WTC11 (cell line): ENCODE measurements around the gene LRRC57. TPM values are rescaled to one million over a fixed set of nuclear protein-coding genes. Genes with fewer than 3 reads are reported as not detected.

Experiments
- ATAC-seq: fragments of 200-7000 bp; cut with Tn5 transposase; 2 replicates; pipeline ENCODE4 v1.10.0; 2021; ENCODE audit warnings: mild to moderate bottlenecking, moderate library complexity
- CTCF ChIA-PET: fragments of 300-600 bp; sonication (Branson Sonifier 250); formaldehyde crosslinking; loops from one replicate; lab custom pipeline; 2021; ENCODE audit warnings: antibody characterized with exemption; lab: Charles Lee
- POLR2A ChIA-PET: fragments of 350-600 bp; sonication (Branson Sonifier 250); formaldehyde crosslinking; loops from one replicate; lab custom pipeline; 2021; ENCODE audit warnings: antibody characterized with exemption; lab: Charles Lee
- DNase-seq: peaks from one replicate; pipeline ENCODE4 v3.0.0; 2021; ENCODE audit warnings: low spot score
- H3K27ac Mint-ChIP-seq: 2 replicates; pipeline ENCODE4 v1.8.0; 2021; ENCODE audit warnings: mixed read lengths
- H3K27me3 Mint-ChIP-seq: 2 replicates; pipeline ENCODE4 v1.8.0; 2021; ENCODE audit warnings: low read depth, mild to moderate bottlenecking, moderate library complexity, mixed read lengths
- H3K36me3 Mint-ChIP-seq: 2 replicates; pipeline ENCODE4 v1.8.0; 2021; ENCODE audit warnings: mixed read lengths
- H3K4me1 Mint-ChIP-seq: 2 replicates; pipeline ENCODE4 v1.8.0; 2022; ENCODE audit warnings: mixed read lengths
- H3K4me3 Mint-ChIP-seq: 2 replicates; pipeline ENCODE4 v1.8.0; 2021; ENCODE audit warnings: mild to moderate bottlenecking, moderate library complexity, mixed read lengths
- H3K9me3 Mint-ChIP-seq: 2 replicates; pipeline ENCODE4 v1.8.0; 2021; ENCODE audit warnings: mixed read lengths
- CREB1 ChIP-seq: sonication (generic); formaldehyde crosslinking; IDR thresholded peaks from 2 replicates; pipeline ENCODE4 v1.8.0; 2023; ENCODE audit warnings: mild to moderate bottlenecking, missing genetic modification reagents
- CREM ChIP-seq: sonication (generic); formaldehyde crosslinking; IDR thresholded peaks from 2 replicates; pipeline ENCODE4 v1.8.1; 2022; ENCODE audit warnings: mild to moderate bottlenecking, missing genetic modification reagents, moderate library complexity
- FOXJ3 ChIP-seq: sonication (generic); formaldehyde crosslinking; IDR thresholded peaks from 2 replicates; pipeline ENCODE4 v1.9.0; 2021; ENCODE audit warnings: missing genetic modification reagents, mild to moderate bottlenecking, borderline replicate concordance
- FOXK1 ChIP-seq: sonication (generic); formaldehyde crosslinking; IDR thresholded peaks from 2 replicates; pipeline ENCODE4 v1.8.0; 2022; ENCODE audit warnings: mild to moderate bottlenecking, moderate library complexity, missing genetic modification reagents
- JUN ChIP-seq: sonication (generic); formaldehyde crosslinking; IDR thresholded peaks from 2 replicates; pipeline ENCODE4 v1.8.0; 2023; ENCODE audit warnings: mild to moderate bottlenecking, missing genetic modification reagents
- NR1H2 ChIP-seq: sonication (generic); formaldehyde crosslinking; IDR thresholded peaks from 2 replicates; pipeline ENCODE4 v1.9.0; 2021; ENCODE audit warnings: mild to moderate bottlenecking, moderate library complexity, missing genetic modification reagents
- NR3C1 ChIP-seq: sonication (generic); formaldehyde crosslinking; conservative IDR thresholded peaks from 2 replicates; pipeline ENCODE4 v1.8.1; 2023; ENCODE audit warnings: low read depth, mild to moderate bottlenecking, missing genetic modification reagents
- PRRX2 ChIP-seq: fragments of 250-450 bp; sonication (Bioruptor Pico); IDR thresholded peaks from 2 replicates; pipeline ENCODE4 v1.8.0; 2021; ENCODE audit warnings: mild to moderate bottlenecking
- SMAD3 ChIP-seq: sonication (generic); formaldehyde crosslinking; IDR thresholded peaks from 2 replicates; pipeline ENCODE4 v1.8.0; 2022; ENCODE audit warnings: missing genetic modification reagents, mild to moderate bottlenecking, borderline replicate concordance
- TCF7 ChIP-seq: sonication (generic); formaldehyde crosslinking; IDR thresholded peaks from 2 replicates; pipeline ENCODE4 v1.8.0; 2022; ENCODE audit warnings: mild to moderate bottlenecking, low read depth, missing genetic modification reagents, moderate library complexity
- TEAD1 ChIP-seq: sonication (generic); formaldehyde crosslinking; IDR thresholded peaks from 2 replicates; pipeline ENCODE4 v1.8.0; 2022; ENCODE audit warnings: mild to moderate bottlenecking, missing genetic modification reagents
- TP53 ChIP-seq: sonication (generic); formaldehyde crosslinking; IDR thresholded peaks from 2 replicates; pipeline ENCODE4 v1.8.1; 2023; ENCODE audit warnings: mild to moderate bottlenecking, missing genetic modification reagents
- USF2 ChIP-seq: sonication (generic); formaldehyde crosslinking; IDR thresholded peaks from 2 replicates; pipeline ENCODE4 v1.8.1; 2023; ENCODE audit warnings: mild to moderate bottlenecking, missing genetic modification reagents, moderate library complexity
- ZBTB21 ChIP-seq: sonication (generic); formaldehyde crosslinking; IDR thresholded peaks from 2 replicates; pipeline ENCODE4 v1.8.1; 2023; ENCODE audit warnings: mild to moderate bottlenecking, missing genetic modification reagents, borderline replicate concordance
- ZNF138 ChIP-seq: sonication (generic); formaldehyde crosslinking; conservative IDR thresholded peaks from 2 replicates; pipeline ENCODE4 v1.8.1; 2022; ENCODE audit warnings: mild to moderate bottlenecking, moderate library complexity, missing genetic modification reagents
- ZNF263 ChIP-seq: sonication (generic); formaldehyde crosslinking; IDR thresholded peaks from 2 replicates; pipeline ENCODE4 v1.8.1; 2022; ENCODE audit warnings: low read depth, mild to moderate bottlenecking, moderate library complexity, missing genetic modification reagents
- ZNF281 ChIP-seq: sonication (generic); formaldehyde crosslinking; IDR thresholded peaks from 2 replicates; pipeline ENCODE4 v1.8.0; 2023; ENCODE audit warnings: mild to moderate bottlenecking, missing genetic modification reagents
- ZNF416 ChIP-seq: fragments of 250-450 bp; sonication (Bioruptor Pico); IDR thresholded peaks from 2 replicates; pipeline ENCODE4 v1.9.0; 2021; ENCODE audit warnings: mild to moderate bottlenecking, inconsistent platforms
- total RNA-seq: library from RNA; stranded (reverse); gene quantifications from 3 replicates; pipeline ENCODE4 v1.2.3, GENCODE V29; 2021
- TF ChIP-seq, protein P1 (sequence below): fragments of 250-450 bp; sonication (Bioruptor Pico); IDR thresholded peaks from 2 replicates; pipeline ENCODE4 v1.9.0; 2021; ENCODE audit warnings: moderate library complexity, mild to moderate bottlenecking, inconsistent platforms, borderline replicate concordance
- TF ChIP-seq, protein P2 (sequence below): sonication (generic); formaldehyde crosslinking; IDR thresholded peaks from 2 replicates; pipeline ENCODE4 v1.8.0; 2023; ENCODE audit warnings: missing genetic modification reagents
- TF ChIP-seq, protein P3 (sequence below): sonication (generic); formaldehyde crosslinking; IDR thresholded peaks from 2 replicates; pipeline ENCODE4 v1.8.1; 2022; ENCODE audit warnings: mild to moderate bottlenecking, moderate library complexity, missing genetic modification reagents
- TF ChIP-seq, protein P4 (sequence below): sonication (generic); formaldehyde crosslinking; IDR thresholded peaks from 2 replicates; pipeline ENCODE4 v1.8.0; 2022; ENCODE audit warnings: mild to moderate bottlenecking, missing genetic modification reagents

The LRRC57 gene
- total RNA-seq, 1 experiment from 2014 or later: 13.3 TPM

GRCh38 chr15:42549741-42550392, 1.3 kb upstream of the LRRC57 start:
- TF ChIP-seq JUN (CRISPR knock-in tag): no peak
- no peak for TF ChIP-seq USF2 (CRISPR knock-in tag)
- TF ChIP-seq ZBTB21 (CRISPR knock-in tag): no peak
- no peak for TF ChIP-seq PRRX2 (CRISPR knock-in tag)
- no peak for TF ChIP-seq CREB1 (CRISPR knock-in tag)
- no peak for TF ChIP-seq FOXK1 (CRISPR knock-in tag)
- TF ChIP-seq SMAD3 (CRISPR knock-in tag): no peak
- TF ChIP-seq ZNF263 (CRISPR knock-in tag): no peak
- TF ChIP-seq, all 79 proteins: peak for 0
- ChIA-PET POLR2A (interaction anchor here (0.7 to 3.0 kb wide), 2 partner anchors 12 to 25 kb away, joined by 5 to 9 read pairs; partner anchors contain the start of gene STARD9), CTCF (no interaction called here)
- Mint-ChIP-seq H3K27me3 (no peaks in the 10 kb centered on the region), H3K4me3 (peak overlapping the region; percentile 93), H3K9me3 (no peaks in the 10 kb centered on the region), H3K27ac (no peak overlapping the region), H3K4me1 (peaks cover 14% of the 10 kb centered on the region), H3K36me3 (peaks cover 2% of the 10 kb centered on the region; the same call in 1 of the 2 replicates)
- ATAC-seq: no peak
- DNase-seq: no peak

- no peaks in the 10 kb centered on the region for H3K9me3 Mint-ChIP-seq
- peak overlapping the region; percentile 93 for H3K4me3 Mint-ChIP-seq
- TF ChIP-seq CREM (CRISPR knock-in tag) (no peak), NR1H2 (CRISPR knock-in tag) (no peak), FOXJ3 (CRISPR knock-in tag) (no peak), TCF7 (no peak)
- peak overlapping the region; percentile 97 for H3K27ac Mint-ChIP-seq
- ATAC-seq (peak; percentile 71), DNase-seq (no peak)
- H3K27me3 Mint-ChIP-seq: no peaks in the 10 kb centered on the region
- peaks cover 14% of the 10 kb centered on the region for H3K4me1 Mint-ChIP-seq
- POLR2A ChIA-PET: interaction anchor here (1.5 to 3.0 kb wide), 2 partner anchors 26 to 58 kb away, joined by 6 to 9 read pairs; partner anchors contain the start of genes STARD9 and ZNF106
- H3K36me3 Mint-ChIP-seq: peaks cover 3% of the 10 kb centered on the region; the same call in 1 of the 2 replicates
- CTCF ChIA-PET: no interaction called here
Measured at GRCh38 chr15:42549032-42549491, 469 bp upstream of the LRRC57 start.

DNA sequence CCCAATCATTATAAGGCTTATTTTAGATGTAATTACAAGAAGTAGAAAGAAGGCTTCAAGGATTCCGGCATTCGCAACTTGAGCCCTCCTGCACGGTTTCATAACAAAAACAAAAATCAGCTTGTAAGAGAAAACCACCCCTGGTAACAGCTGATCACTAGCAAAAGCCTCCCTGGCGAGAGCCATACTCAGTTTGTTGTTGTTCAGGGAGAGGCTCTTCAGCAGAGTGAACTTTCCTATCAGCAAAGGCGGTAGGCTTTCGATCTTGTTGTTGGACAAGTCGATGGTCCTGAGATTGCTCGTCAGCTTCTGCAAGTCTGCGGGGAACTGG, 710 bp downstream of the LRRC57 start:
- DNase-seq (no peak), ATAC-seq (no peak)
- ChIA-PET POLR2A (interaction anchor here (0.6 to 3.0 kb wide), 5 partner anchors 27 to 89 kb away, joined by 3 to 9 read pairs (median 3); partner anchors contain the start of genes STARD9 and ZNF106), CTCF (interaction anchor here (1.0 kb wide), 2 partner anchors 44 to 72 kb away, joined by 3 to 5 read pairs; no protein-coding TSS in a partner anchor)
- Mint-ChIP-seq H3K27me3 (no peaks in the 10 kb centered on the region), H3K4me3 (peak overlapping the region; percentile 93), H3K27ac (peak overlapping the region; percentile 70; the same call in 1 of the 2 replicates), H3K36me3 (peaks cover 8% of the 10 kb centered on the region; the same call in 1 of the 2 replicates), H3K4me1 (peaks cover 14% of the 10 kb centered on the region), H3K9me3 (no peaks in the 10 kb centered on the region)
- TF ChIP-seq, protein P1, sequence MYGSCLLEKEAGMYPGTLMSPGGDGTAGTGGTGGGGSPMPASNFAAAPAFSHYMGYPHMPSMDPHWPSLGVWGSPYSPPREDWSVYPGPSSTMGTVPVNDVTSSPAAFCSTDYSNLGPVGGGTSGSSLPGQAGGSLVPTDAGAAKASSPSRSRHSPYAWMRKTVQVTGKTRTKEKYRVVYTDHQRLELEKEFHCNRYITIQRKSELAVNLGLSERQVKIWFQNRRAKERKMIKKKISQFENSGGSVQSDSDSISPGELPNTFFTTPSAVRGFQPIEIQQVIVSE (CRISPR knock-in tag): no peak
- TF ChIP-seq NR3C1 (CRISPR knock-in tag): no peak
- TF ChIP-seq, protein P2, sequence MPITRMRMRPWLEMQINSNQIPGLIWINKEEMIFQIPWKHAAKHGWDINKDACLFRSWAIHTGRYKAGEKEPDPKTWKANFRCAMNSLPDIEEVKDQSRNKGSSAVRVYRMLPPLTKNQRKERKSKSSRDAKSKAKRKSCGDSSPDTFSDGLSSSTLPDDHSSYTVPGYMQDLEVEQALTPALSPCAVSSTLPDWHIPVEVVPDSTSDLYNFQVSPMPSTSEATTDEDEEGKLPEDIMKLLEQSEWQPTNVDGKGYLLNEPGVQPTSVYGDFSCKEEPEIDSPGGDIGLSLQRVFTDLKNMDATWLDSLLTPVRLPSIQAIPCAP (CRISPR knock-in tag): no peak
- TF ChIP-seq ZNF416 (CRISPR knock-in tag): no peak
- no peak for TF ChIP-seq TP53
- TF ChIP-seq, protein P3, sequence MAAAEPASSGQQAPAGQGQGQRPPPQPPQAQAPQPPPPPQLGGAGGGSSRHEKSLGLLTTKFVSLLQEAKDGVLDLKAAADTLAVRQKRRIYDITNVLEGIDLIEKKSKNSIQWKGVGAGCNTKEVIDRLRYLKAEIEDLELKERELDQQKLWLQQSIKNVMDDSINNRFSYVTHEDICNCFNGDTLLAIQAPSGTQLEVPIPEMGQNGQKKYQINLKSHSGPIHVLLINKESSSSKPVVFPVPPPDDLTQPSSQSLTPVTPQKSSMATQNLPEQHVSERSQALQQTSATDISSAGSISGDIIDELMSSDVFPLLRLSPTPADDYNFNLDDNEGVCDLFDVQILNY (CRISPR knock-in tag): no peak
- TF ChIP-seq USF2 (CRISPR knock-in tag): no peak
- TF ChIP-seq TEAD1 (CRISPR knock-in tag): no peak
- TF ChIP-seq ZNF281 (CRISPR knock-in tag): no peak
- TF ChIP-seq, protein P4, sequence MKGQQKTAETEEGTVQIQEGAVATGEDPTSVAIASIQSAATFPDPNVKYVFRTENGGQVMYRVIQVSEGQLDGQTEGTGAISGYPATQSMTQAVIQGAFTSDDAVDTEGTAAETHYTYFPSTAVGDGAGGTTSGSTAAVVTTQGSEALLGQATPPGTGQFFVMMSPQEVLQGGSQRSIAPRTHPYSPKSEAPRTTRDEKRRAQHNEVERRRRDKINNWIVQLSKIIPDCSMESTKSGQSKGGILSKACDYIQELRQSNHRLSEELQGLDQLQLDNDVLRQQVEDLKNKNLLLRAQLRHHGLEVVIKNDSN (CRISPR knock-in tag): no peak
- no peak for TF ChIP-seq ZNF138
